Hematopoietic multipotent progenitor cell treated with erythropoietin and hydrocortisone succinate and interleukin-3 and kit ligand, for 17 days (in vitro differentiated cells): ENCODE results near the gene LYSET.
"Not testable (repeated sequence)": the region's sequence is repeated elsewhere in the genome, so short reads cannot be mapped to it uniquely, and the experiment has no call there.

Experiments used
- DNase-seq: peaks from one replicate; pipeline ENCODE4 v3.0.0-alpha.2; 2015; ENCODE audit warnings: low spot score

The LYSET gene

DNA sequence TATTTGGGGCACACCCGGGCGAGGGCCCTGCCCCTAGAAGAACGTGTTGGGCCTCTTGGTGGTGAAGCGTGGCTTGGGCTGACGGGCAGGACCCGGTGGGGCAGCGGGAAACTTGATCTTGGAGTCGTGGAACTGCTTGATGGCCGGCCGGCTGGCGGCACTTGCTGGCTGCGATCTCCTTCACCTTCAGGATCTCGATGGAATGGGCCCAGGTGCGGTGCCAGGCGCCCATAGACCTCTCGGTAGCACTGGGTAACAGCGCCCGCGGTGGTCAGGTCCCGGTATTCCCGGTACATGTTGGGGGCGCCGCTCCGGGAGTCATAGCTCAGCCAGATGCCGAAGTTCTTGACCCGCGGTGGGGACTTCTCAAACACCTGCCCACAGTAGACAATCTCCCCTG, 38.4 kb downstream of the LYSET start:
- DNase-seq = no peak

GRCh38 chr14:93228550-93228949, 43.4 kb downstream of the LYSET start:
- no peak for DNase-seq

DNA sequence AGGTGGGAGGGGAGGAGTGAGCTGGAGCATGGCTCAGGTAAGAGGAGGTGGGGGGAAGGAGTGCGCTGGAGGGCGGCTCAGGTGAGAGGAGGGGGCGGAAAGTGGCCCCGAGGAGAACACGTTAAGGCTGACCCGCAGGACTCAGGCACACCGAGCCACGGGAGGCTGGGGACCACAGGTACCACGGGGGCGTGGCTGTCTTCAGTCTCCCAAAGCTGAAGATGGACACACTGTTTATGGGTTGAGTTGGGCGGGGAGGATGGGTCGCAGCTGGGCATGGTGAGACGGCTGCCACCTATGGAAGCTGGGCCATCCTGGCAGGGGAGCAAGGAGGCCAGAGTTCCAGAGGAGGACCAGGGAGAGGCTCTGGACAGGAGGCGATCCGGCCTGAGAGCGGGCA, 45.4 kb downstream of the LYSET start:
- DNase-seq = no peak

DNA sequence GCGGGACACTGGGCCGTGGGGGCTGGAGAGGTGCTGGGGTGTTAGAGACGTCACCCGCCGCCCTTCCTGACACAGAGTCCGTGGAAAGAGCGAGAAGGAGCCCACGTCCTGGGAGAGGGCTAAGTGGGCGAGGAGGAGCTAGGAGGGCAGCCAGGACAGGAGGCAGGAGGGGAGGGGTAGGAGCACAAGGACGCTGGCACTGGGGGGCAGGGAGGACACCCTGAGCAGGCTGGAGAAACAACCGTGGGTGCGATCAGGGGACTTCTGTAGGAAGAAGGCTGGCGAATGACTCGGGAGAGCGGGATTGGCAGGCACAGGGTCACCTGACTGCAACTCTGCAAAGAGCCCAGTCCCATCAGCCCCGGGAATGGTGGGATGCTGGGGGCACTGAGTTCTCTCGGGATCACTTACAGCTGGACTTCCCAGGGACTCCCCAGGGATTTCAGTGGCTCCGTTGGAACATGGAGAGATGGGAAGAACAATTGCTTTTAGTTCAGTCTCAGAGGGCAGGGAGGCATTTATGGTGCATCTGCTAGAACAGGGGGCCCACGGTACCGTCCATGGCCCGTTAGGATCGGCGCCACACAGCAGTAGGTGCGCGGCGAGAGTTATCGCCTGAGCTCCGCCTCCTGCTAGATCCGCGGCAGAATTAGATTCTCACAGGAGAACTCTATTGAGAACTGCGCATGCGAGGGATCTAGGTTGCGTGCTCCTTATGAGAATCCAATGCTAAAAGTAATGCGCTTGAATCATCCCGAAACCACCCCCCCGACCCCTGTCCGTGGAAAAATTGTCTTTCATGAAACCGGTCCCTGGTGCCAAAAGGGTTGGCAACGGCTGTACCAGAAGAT, 46.2 kb downstream of the LYSET start:
- DNase-seq = no peak

DNA sequence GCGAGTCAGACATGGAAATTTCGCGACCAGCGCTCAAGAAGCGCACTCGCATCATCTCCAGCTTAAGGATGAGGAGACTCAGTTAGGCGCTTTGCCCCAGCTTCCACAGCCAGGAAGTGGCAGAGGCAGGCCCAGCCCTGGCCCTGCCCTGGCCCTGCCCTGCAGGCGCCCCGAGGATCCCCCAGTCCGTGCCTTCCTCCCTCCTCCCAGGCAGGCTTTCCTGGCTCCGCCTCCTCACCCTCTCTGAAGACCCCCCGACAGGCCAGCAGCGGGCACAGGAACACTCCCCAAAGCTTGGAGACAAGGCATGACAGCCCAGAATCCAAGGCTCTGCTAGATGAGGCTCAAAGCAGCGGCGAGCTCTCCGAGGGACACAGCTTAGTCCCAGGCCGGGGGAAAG, 47.0 kb downstream of the LYSET start:
- DNase-seq = no peak

- not testable (repeated sequence) for DNase-seq
Measured at GRCh38 chr14:93233078-93233477, 48.0 kb downstream of the LYSET start.

DNA sequence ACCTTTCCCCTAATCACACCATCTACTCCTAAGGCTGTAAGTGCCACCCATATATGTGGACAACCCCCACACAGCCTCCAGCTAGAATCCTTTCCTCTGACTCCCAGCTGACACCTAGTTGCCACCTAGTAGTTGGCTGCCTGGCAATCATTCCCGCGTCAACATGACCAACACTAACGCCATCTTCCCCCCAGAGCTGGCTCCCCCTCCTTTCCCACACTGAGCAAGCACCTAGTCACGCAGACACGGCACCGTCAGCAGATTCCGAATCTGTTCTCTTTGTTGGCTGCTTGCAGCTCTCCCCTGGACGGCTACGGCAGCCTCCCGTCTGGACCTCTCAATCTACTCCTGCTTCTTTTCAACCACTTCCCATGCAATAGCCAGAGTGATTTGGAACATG, 49.7 kb downstream of the LYSET start:
- no peak for DNase-seq
